B cell (primary cell): Measurements from ENCODE around the gene CLCNKB. TPM values are rescaled to one million over a fixed set of nuclear protein-coding genes. Genes with fewer than 3 reads are reported as not detected.

ENCODE experiments used
- ATAC-seq: fragments of 200-7000 bp; cut with Tn5 transposase; one replicate; pipeline ENCODE4 v1.10.0; 2021; ENCODE audit warnings: low read depth, mild to moderate bottlenecking, moderate number of reproducible peaks, moderate library complexity
- CTCF ChIA-PET: fragments of 350-600 bp; sonication (Branson Sonifier 250); formaldehyde crosslinking; loops from one replicate; lab custom pipeline; 2021; ENCODE audit warnings: antibody characterized with exemption, inconsistent platforms; lab: Charles Lee
- POLR2A ChIA-PET: fragments of 350-600 bp; sonication (Branson Sonifier 250); formaldehyde crosslinking; loops from one replicate; lab custom pipeline; 2021; ENCODE audit warnings: antibody characterized with exemption; lab: Charles Lee
- DNase-seq: peaks from one replicate; pipeline ENCODE4 v3.0.0; 2013
- H2AFZ ChIP-seq: 2 replicates; pipeline ENCODE4 v1.6.1; 2012; ENCODE audit warnings: mild to moderate bottlenecking, low read depth, low read length; ENCODE audit not compliant: insufficient read depth, poor library complexity, severe bottlenecking
- H3K27ac ChIP-seq, 2 donors: 1 replicate in 1 of 2; 2 replicates in 1 of 2; pipeline ENCODE4 v1.5.1; 2012 to 2013; ENCODE audit warnings: low read length in 2 of 2, mild to moderate bottlenecking in 2 of 2, moderate library complexity in 1 of 2
- H3K27me3 ChIP-seq, 4 experiments: fragments of 200-600 bp in 1 of 4; sonication (generic) in 1 of 4; replicated peaks in 1 of 4; 1 replicate in 2 of 4; 2 replicates in 2 of 4; pipeline versions ENCODE4 v1.6.1 to v1.7.0; 2013 to 2016; ENCODE audit warnings: low read length in 3 of 4, mild to moderate bottlenecking in 2 of 4, mixed read lengths in 1 of 4, moderate library complexity in 1 of 4; ENCODE audit not compliant: insufficient read depth in 4 of 4, control insufficient read depth in 3 of 4; ENCODE audit errors: control extremely low read depth in 1 of 4
- H3K36me3 ChIP-seq, 2 experiments: replicated peaks in 1 of 2; 1 replicate in 1 of 2; 2 replicates in 1 of 2; pipeline versions ENCODE4 v1.6.1 to v1.7.1; 2013; ENCODE audit warnings: low read length in 1 of 2; ENCODE audit not compliant: insufficient read depth in 2 of 2, control insufficient read depth in 1 of 2; ENCODE audit errors: control extremely low read depth in 1 of 2, extremely low read depth in 1 of 2
- H3K4me1 ChIP-seq, 2 donors: fragments of 200-600 bp in 1 of 2; sonication (generic) in 1 of 2; 1 replicate in 1 of 2; 2 replicates in 1 of 2; pipeline versions ENCODE4 v1.5.1 to v1.6.1; 2013 to 2017; ENCODE audit warnings: low read length in 2 of 2; ENCODE audit not compliant: control insufficient read depth in 2 of 2, insufficient read depth in 2 of 2
- H3K4me2 ChIP-seq: replicated peaks from 2 replicates; pipeline ENCODE3; 2012; ENCODE audit warnings: mild to moderate bottlenecking, low read depth, low read length; ENCODE audit not compliant: poor library complexity, severe bottlenecking
- H3K4me3 ChIP-seq, 5 experiments: fragments of 200-600 bp in 1 of 5; sonication (generic) in 1 of 5; 1 replicate in 3 of 5; 2 replicates in 2 of 5; pipeline versions ENCODE4 v1.5.1 to v1.7.0; 2011 to 2016; ENCODE audit warnings: low read length in 4 of 5, mild to moderate bottlenecking in 4 of 5, low read depth in 2 of 5, control low read depth in 1 of 5, moderate library complexity in 1 of 5; ENCODE audit not compliant: insufficient read depth in 1 of 5; ENCODE audit errors: control extremely low read depth in 1 of 5, extremely low read depth in 1 of 5
- H3K79me2 ChIP-seq: fragments of 200-600 bp; sonication (generic); one replicate; pipeline ENCODE4 v1.6.0; 2016; ENCODE audit warnings: low read length; ENCODE audit not compliant: control insufficient read depth, insufficient read depth
- H3K9ac ChIP-seq: fragments of 200-600 bp; sonication (generic); 2 replicates; pipeline ENCODE4 v1.6.1; 2017; ENCODE audit warnings: mild to moderate bottlenecking, low read length, moderate library complexity
- H3K9me3 ChIP-seq, 3 donors: one replicate each; pipeline versions ENCODE4 v1.6.1 to v1.7.1; 2013; ENCODE audit warnings: low read length in 2 of 3; ENCODE audit not compliant: control insufficient read depth in 2 of 3, insufficient read depth in 1 of 3; ENCODE audit errors: control extremely low read depth in 1 of 3
- H4K20me1 ChIP-seq: 2 replicates; pipeline ENCODE4 v1.6.0; 2012; ENCODE audit warnings: mild to moderate bottlenecking, low read length; ENCODE audit not compliant: insufficient read depth, control insufficient read depth, poor library complexity, severe bottlenecking
- H3K27ac Mint-ChIP-seq: one replicate; pipeline ENCODE4 v1.8.0; 2021; ENCODE audit warnings: mixed read lengths
- H3K27me3 Mint-ChIP-seq: one replicate; pipeline ENCODE4 v1.8.0; 2021; ENCODE audit warnings: mixed read lengths
- H3K4me1 Mint-ChIP-seq: one replicate; pipeline ENCODE4 v1.8.0; 2021; ENCODE audit warnings: mixed read lengths
- H3K4me3 Mint-ChIP-seq: one replicate; pipeline ENCODE4 v1.8.0; 2021; ENCODE audit warnings: mixed read lengths
- H3K9me3 Mint-ChIP-seq: one replicate; pipeline ENCODE4 v1.8.0; 2022; ENCODE audit warnings: mixed read lengths; ENCODE audit not compliant: insufficient read depth
- CTCF ChIP-seq: fragments of 200-600 bp; IDR thresholded peaks from one replicate; pipeline ENCODE4 v1.8.0; 2022; ENCODE audit warnings: antibody characterized with exemption, mild to moderate bottlenecking
- EZH2 ChIP-seq: IDR thresholded peaks from 2 replicates; pipeline ENCODE4 v1.6.1; 2012; ENCODE audit warnings: borderline replicate concordance, low read depth, mild to moderate bottlenecking, moderate library complexity, low read length; ENCODE audit not compliant: insufficient read depth, poor library complexity, severe bottlenecking
- WGBS: methylation state at CpG from one replicate; pipeline ENCODE4 v1.1.5; 2013; ENCODE audit warnings: missing lambda C conversion rate; ENCODE audit not compliant: insufficient coverage; 5-methylcytosine and 5-hydroxymethylcytosine counted together
- intact Hi-C: fragments of 100-400 bp; cut with micrococcal nuclease; formaldehyde crosslinking; loops from one replicate; pipeline ENCODE4 v1.10.0; 2022
- polyA plus RNA-seq: library from polyadenylated mRNA; depleted of rRNA; stranded (reverse); fragments of >200 nt; gene quantifications from 2 replicates; pipeline ENCODE4 v1.2.3, GENCODE V29; 2012
- total RNA-seq, 2 donors: library from RNA; stranded (reverse); fragments of 120-200 nt in 1 of 2; gene quantifications; 1 replicate in 1 of 2; 2 replicates in 1 of 2; pipeline versions ENCODE4 v1.2.3 to v1.2.4, GENCODE V29; 2013 to 2022

The CLCNKB gene
- total and polyA plus RNA-seq, 2 donors (not counting 1 experiment from before 2014, with no cell fraction given): not detected

GRCh38 chr1:16068356-16069270 lies 25.0 kb downstream of the CLCNKB start:
- H3K4me3 ChIP-seq: no peak overlapping the region
- no peak overlapping the region for H2AFZ ChIP-seq
- H3K27me3 ChIP-seq: peaks cover 0 to 24% (median 9%) of the 10 kb centered on the region in 4 experiments
- H3K4me2 ChIP-seq: no peak overlapping the region
- H3K9ac ChIP-seq: no peak overlapping the region
- peaks cover 2% of the 10 kb centered on the region for H3K4me1 Mint-ChIP-seq
- H4K20me1 ChIP-seq: no peaks in the 10 kb centered on the region
- ATAC-seq (no peak), DNase-seq (no peak)
- H3K27ac Mint-ChIP-seq: no peak overlapping the region
- H3K27ac ChIP-seq: no peak overlapping the region
- CTCF ChIA-PET: interaction anchor here (2.4 kb wide), 1 partner anchor 10 kb away, joined by 16 read pairs; no protein-coding TSS in a partner anchor
- peaks cover 5 to 7% of the 10 kb centered on the region in 2 donors for H3K4me1 ChIP-seq
- H3K9me3 Mint-ChIP-seq: no peaks in the 10 kb centered on the region
- WGBS: 74% methylated on average over 11 of the region's 11 CpGs
- no peak overlapping the region for H3K4me3 Mint-ChIP-seq
- H3K79me2 ChIP-seq: no peaks in the 10 kb centered on the region
- H3K36me3 ChIP-seq: no peaks in the 10 kb centered on the region
- H3K9me3 ChIP-seq: no peaks in the 10 kb centered on the region
- TF ChIP-seq CTCF (no peak), EZH2 (no peak)
- POLR2A ChIA-PET: no interaction called here
- peaks cover 34% of the 10 kb centered on the region for H3K27me3 Mint-ChIP-seq
- intact Hi-C loops: no loop called here
